HUES48 (cell line): ENCODE results near the gene RNASEH2A.

Experiments used
- H3K27ac ChIP-seq: one replicate; pipeline ENCODE4 v1.7.0; 2013; ENCODE audit warnings: low read depth, low read length, inconsistent platforms
- H3K27me3 ChIP-seq: 2 replicates; pipeline ENCODE4 v1.6.1; 2013; ENCODE audit warnings: mild to moderate bottlenecking, low read length; ENCODE audit not compliant: control insufficient read depth, insufficient read depth
- H3K36me3 ChIP-seq: 2 replicates; pipeline ENCODE4 v1.6.1; 2013; ENCODE audit warnings: low read length; ENCODE audit not compliant: control insufficient read depth, insufficient read depth
- H3K4me1 ChIP-seq: 2 replicates; pipeline ENCODE4 v1.6.1; 2013; ENCODE audit warnings: mild to moderate bottlenecking, low read length; ENCODE audit not compliant: control insufficient read depth, insufficient read depth
- H3K4me3 ChIP-seq: 2 replicates; pipeline ENCODE4 v1.5.1; 2013; ENCODE audit warnings: mild to moderate bottlenecking, low read depth, low read length
- H3K9ac ChIP-seq: 2 replicates; pipeline ENCODE4 v1.6.1; 2013; ENCODE audit warnings: mild to moderate bottlenecking, low read depth, low read length, moderate library complexity
- H3K9me3 ChIP-seq: 2 replicates; pipeline ENCODE4 v1.6.1; 2013; ENCODE audit warnings: low read length; ENCODE audit not compliant: control insufficient read depth, insufficient read depth

The RNASEH2A gene

GRCh38 chr19:12783291-12783848 is 23.0 kb upstream of the RNASEH2A start:
- H3K27ac ChIP-seq: peak overlapping the region; percentile 64
- no peaks in the 10 kb centered on the region for H3K36me3 ChIP-seq
- no peak overlapping the region for H3K9ac ChIP-seq
- no peaks in the 10 kb centered on the region for H3K27me3 ChIP-seq
- H3K9me3 ChIP-seq: no peaks in the 10 kb centered on the region
- peak overlapping the region; percentile 63; the same call in 1 of the 2 replicates for H3K4me3 ChIP-seq
- H3K4me1 ChIP-seq: peaks cover 21% of the 10 kb centered on the region

DNA sequence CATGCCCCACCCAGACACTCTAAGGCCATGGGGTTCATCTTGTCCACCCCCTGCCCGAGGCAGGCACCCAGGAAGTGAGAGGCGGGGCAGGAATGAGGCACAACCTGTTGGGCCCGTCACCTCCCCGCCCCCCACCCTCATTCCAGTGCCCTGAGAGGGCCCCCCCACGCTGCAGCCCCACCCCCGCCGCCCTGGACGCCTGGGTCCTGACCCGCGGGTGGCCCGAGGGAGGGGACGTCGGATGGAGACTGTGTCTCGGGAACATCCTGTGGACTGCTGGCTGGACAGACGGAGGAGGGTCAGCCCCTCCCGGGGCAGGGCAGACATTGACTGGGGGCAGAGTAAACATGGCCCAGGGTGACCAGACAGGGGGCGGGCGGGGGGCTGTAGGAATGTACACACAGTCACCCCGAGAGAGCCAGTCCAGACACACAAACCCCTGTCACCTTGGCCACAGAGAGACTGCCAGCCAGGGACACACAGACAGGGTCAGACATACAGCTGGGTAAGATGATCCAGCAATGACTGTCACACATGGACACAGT is 22.5 kb upstream of the RNASEH2A start:
- no peaks in the 10 kb centered on the region for H3K36me3 ChIP-seq
- H3K4me1 ChIP-seq: peaks cover 21% of the 10 kb centered on the region
- no peak overlapping the region for H3K27ac ChIP-seq
- no peaks in the 10 kb centered on the region for H3K27me3 ChIP-seq
- H3K9ac ChIP-seq: no peak overlapping the region
- no peak overlapping the region for H3K4me3 ChIP-seq
- H3K9me3 ChIP-seq: no peaks in the 10 kb centered on the region

- H3K4me3 ChIP-seq: no peak overlapping the region
- no peak overlapping the region for H3K9ac ChIP-seq
- no peak overlapping the region for H3K27ac ChIP-seq
- H3K27me3 ChIP-seq: no peaks in the 10 kb centered on the region
- H3K4me1 ChIP-seq: peaks cover 21% of the 10 kb centered on the region
- no peaks in the 10 kb centered on the region for H3K9me3 ChIP-seq
- H3K36me3 ChIP-seq: no peaks in the 10 kb centered on the region
Observed at GRCh38 chr19:12784394-12784870, 22.0 kb upstream of the RNASEH2A start.

- H3K36me3 ChIP-seq: no peaks in the 10 kb centered on the region
- no peak overlapping the region for H3K9ac ChIP-seq
- no peaks in the 10 kb centered on the region for H3K27me3 ChIP-seq
- H3K4me1 ChIP-seq: peaks cover 20% of the 10 kb centered on the region
- no peaks in the 10 kb centered on the region for H3K9me3 ChIP-seq
- H3K27ac ChIP-seq: no peak overlapping the region
- H3K4me3 ChIP-seq: no peak overlapping the region
Observed at GRCh38 chr19:12784871-12785430, 21.4 kb upstream of the RNASEH2A start.

- no peaks in the 10 kb centered on the region for H3K9me3 ChIP-seq
- no peak overlapping the region for H3K9ac ChIP-seq
- H3K4me1 ChIP-seq: peaks cover 24% of the 10 kb centered on the region
- H3K27me3 ChIP-seq: peaks cover 3% of the 10 kb centered on the region
- no peaks in the 10 kb centered on the region for H3K36me3 ChIP-seq
- H3K27ac ChIP-seq: no peak overlapping the region
- H3K4me3 ChIP-seq: no peak overlapping the region
Observed at GRCh38 chr19:12785431-12786031, 20.9 kb upstream of the RNASEH2A start.

DNA sequence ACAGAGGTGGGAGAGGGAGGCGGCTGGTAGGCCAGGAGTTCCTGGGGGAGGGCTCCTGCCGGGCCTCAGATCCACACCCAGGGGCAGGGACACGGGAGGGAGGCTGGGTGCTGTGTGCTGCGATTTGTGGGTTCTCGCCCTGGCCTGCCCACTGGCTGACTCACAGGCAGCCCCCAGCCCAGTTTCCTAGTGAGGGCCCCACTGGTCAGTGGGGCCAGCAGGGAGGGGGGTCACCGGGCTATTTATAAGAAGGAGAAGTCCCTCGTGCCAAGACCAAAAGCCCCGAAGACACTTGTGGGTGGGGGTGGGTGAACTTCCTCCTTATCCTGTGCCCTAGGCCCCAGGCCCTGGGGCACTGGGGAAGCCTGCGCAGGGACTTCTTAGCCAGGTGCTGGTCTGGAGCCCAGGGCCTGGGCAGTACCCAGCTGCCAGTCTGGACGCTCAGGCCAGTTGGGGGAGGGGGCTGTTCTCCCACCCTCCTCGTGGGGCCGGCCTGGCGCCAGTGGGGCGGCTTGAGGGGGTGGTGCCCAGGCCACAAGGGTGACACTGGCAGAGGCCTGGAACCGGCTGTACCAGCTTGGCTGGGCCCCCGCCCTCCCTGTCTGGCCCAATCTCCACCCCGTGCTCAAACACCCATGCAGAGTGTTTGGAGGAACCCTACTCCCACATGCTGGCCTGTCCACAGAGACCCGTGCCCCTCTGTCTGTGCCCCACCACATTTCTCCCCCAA is 20.1 kb upstream of the RNASEH2A start:
- no peak overlapping the region for H3K4me3 ChIP-seq
- no peaks in the 10 kb centered on the region for H3K9me3 ChIP-seq
- no peak overlapping the region for H3K9ac ChIP-seq
- H3K36me3 ChIP-seq: no peaks in the 10 kb centered on the region
- peaks cover 11% of the 10 kb centered on the region for H3K27me3 ChIP-seq
- H3K27ac ChIP-seq: no peak overlapping the region
- H3K4me1 ChIP-seq: peaks cover 30% of the 10 kb centered on the region

DNA sequence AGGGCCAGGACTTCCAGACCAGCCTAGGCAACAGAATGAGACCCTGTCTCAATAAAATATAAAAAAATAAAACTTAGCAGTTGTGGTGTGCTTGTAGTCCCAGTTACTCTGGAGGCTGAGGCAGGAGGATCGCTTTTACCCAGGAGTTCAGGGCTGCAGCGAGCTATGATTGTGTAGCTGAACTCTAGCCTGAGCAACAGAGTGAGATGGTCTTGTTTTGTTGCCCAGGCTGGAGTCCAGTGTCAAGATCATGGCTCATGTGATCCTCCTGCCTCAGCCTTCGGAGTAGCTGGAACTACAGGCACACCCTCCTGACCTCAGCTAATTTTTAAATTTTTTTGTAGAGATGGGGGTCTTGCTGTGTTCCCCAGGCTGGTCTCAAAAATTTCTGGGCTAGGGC is 19.4 kb upstream of the RNASEH2A start:
- no peaks in the 10 kb centered on the region for H3K9me3 ChIP-seq
- H3K4me1 ChIP-seq: peaks cover 30% of the 10 kb centered on the region
- H3K27ac ChIP-seq: no peak overlapping the region
- H3K27me3 ChIP-seq: peaks cover 17% of the 10 kb centered on the region
- H3K9ac ChIP-seq: no peak overlapping the region
- H3K4me3 ChIP-seq: no peak overlapping the region
- no peaks in the 10 kb centered on the region for H3K36me3 ChIP-seq

DNA sequence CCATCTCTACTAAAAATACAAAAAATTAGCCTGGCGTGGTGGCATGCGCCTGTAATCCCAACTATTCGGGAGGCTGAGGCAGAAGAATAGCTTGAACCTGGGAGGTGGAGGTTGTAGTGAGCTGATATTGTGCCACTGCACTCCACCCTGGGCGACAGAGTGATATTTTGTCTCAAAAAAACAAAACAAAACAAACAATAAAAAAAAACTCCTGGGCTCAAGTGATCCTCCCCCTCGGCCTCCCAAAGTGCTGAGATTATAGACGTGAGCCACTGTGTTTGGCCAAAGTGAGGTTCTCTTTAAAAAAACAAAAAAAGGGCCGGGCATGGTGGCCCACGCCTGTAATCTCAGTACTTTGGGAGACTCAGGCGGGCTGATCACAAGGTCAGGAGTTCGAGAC is 18.9 kb upstream of the RNASEH2A start:
- Histone ChIP-seq H3K27me3 (peaks cover 22% of the 10 kb centered on the region), H3K27ac (no peak overlapping the region), H3K36me3 (no peaks in the 10 kb centered on the region), H3K4me1 (peaks cover 30% of the 10 kb centered on the region), H3K4me3 (no peak overlapping the region), H3K9ac (no peak overlapping the region), H3K9me3 (no peaks in the 10 kb centered on the region)

GRCh38 chr19:12788042-12788681 is 18.2 kb upstream of the RNASEH2A start:
- Histone ChIP-seq H3K27me3 (peaks cover 25% of the 10 kb centered on the region), H3K36me3 (no peaks in the 10 kb centered on the region), H3K4me1 (peaks cover 30% of the 10 kb centered on the region), H3K4me3 (peak overlapping the region; percentile 78), H3K27ac (peak overlapping the region; percentile 72), H3K9me3 (no peaks in the 10 kb centered on the region), H3K9ac (no peak overlapping the region)

- H3K27ac ChIP-seq: peak overlapping the region; percentile 72
- H3K27me3 ChIP-seq: peaks cover 25% of the 10 kb centered on the region
- no peak overlapping the region for H3K9ac ChIP-seq
- no peaks in the 10 kb centered on the region for H3K9me3 ChIP-seq
- no peaks in the 10 kb centered on the region for H3K36me3 ChIP-seq
- H3K4me3 ChIP-seq: peak overlapping the region; percentile 78
- peaks cover 25% of the 10 kb centered on the region for H3K4me1 ChIP-seq
Observed at GRCh38 chr19:12788682-12789097, 17.7 kb upstream of the RNASEH2A start.
